Caco-2 (cell line): ENCODE measurements around the gene ULBP1. TPM values are rescaled to one million over a fixed set of nuclear protein-coding genes. Genes with fewer than 3 reads are reported as not detected.

Source experiments
- BruUV-seq: library from RNA; stranded (reverse); fragments of 400-500 nt; replicated peaks from 2 replicates; lab custom pipeline; 2021; lab: Mats Ljungman, UMichigan
- CTCF ChIA-PET: fragments of 300-600 bp; sonication (Branson Sonifier 250); formaldehyde crosslinking; loops from one replicate; lab custom pipeline; 2022; ENCODE audit warnings: antibody characterized with exemption; lab: Charles Lee
- POLR2A ChIA-PET: fragments of 300-600 bp; sonication (Branson Sonifier 250); formaldehyde crosslinking; loops from one replicate; lab custom pipeline; 2022; ENCODE audit warnings: antibody characterized with exemption; lab: Charles Lee
- DNase-seq, 2 experiments: peaks; one replicate each; pipeline versions ENCODE4 v3.0.0 to v3.0.0-alpha.2; 2020 to 2022
- H3K27me3 ChIP-seq: replicated peaks from 2 replicates; pipeline ENCODE4 v1.6.0; 2011; ENCODE audit warnings: low read length; ENCODE audit not compliant: control insufficient read depth, insufficient read depth
- H3K36me3 ChIP-seq: 2 replicates; pipeline ENCODE4 v1.5.1; 2011; ENCODE audit warnings: low read length; ENCODE audit not compliant: control insufficient read depth, insufficient read depth
- H3K4me1 ChIP-seq: fragments of 250-450 bp; sonication (Bioruptor Pico); 2 replicates; pipeline ENCODE4 v1.5.1; 2020; ENCODE audit warnings: mild to moderate bottlenecking
- H3K4me3 ChIP-seq: 2 replicates; pipeline ENCODE4 v1.5.1; 2011; ENCODE audit warnings: low read depth, mild to moderate bottlenecking, control low read depth, low read length
- H3K9me3 ChIP-seq: fragments of 250-450 bp; sonication (Bioruptor Pico); 2 replicates; pipeline ENCODE4 v1.5.1; 2020; ENCODE audit warnings: mild to moderate bottlenecking, moderate library complexity
- H3K27ac Mint-ChIP-seq: one replicate; pipeline ENCODE4 v1.8.0; 2022; ENCODE audit warnings: mixed read lengths; ENCODE audit not compliant: unreplicated experiment
- H3K27me3 Mint-ChIP-seq: one replicate; pipeline ENCODE4 v1.8.0; 2022; ENCODE audit warnings: mixed read lengths; ENCODE audit not compliant: insufficient read depth, unreplicated experiment
- H3K36me3 Mint-ChIP-seq: one replicate; pipeline ENCODE4 v1.8.0; 2022; ENCODE audit warnings: mild to moderate bottlenecking, mixed read lengths; ENCODE audit not compliant: insufficient read depth, unreplicated experiment
- H3K4me1 Mint-ChIP-seq: one replicate; pipeline ENCODE4 v1.8.0; 2022; ENCODE audit warnings: low read depth, mixed read lengths; ENCODE audit not compliant: unreplicated experiment
- H3K4me3 Mint-ChIP-seq: one replicate; pipeline ENCODE4 v1.8.0; 2022; ENCODE audit warnings: mild to moderate bottlenecking, moderate library complexity, mixed read lengths; ENCODE audit not compliant: unreplicated experiment
- H3K9me3 Mint-ChIP-seq: one replicate; pipeline ENCODE4 v1.8.0; 2022; ENCODE audit warnings: mixed read lengths; ENCODE audit not compliant: unreplicated experiment
- intact Hi-C: fragments of 100-400 bp; cut with micrococcal nuclease; formaldehyde crosslinking; loops from one replicate; pipeline ENCODE4 v1.10.0; 2022; ENCODE audit not compliant: unreplicated experiment
- total RNA-seq: library from RNA; stranded (reverse); gene quantifications from 2 replicates; pipeline ENCODE4 v1.2.3, GENCODE V29; 2022
- TF ChIP-seq, protein P1 (sequence below), 2 experiments: fragments of 200-600 bp in 1 of 2; IDR thresholded peaks; 1 replicate in 1 of 2; 2 replicates in 1 of 2; pipeline versions ENCODE4 v1.5.1 to v1.8.0; 2011 to 2022; ENCODE audit warnings: antibody characterized with exemption in 1 of 2, control low read depth in 1 of 2, inconsistent platforms in 1 of 2, low read depth in 1 of 2, low read length in 1 of 2, mild to moderate bottlenecking in 1 of 2, moderate library complexity in 1 of 2; ENCODE audit not compliant: insufficient read depth in 1 of 2, severe bottlenecking in 1 of 2, unreplicated experiment in 1 of 2

The ULBP1 gene
- total RNA-seq, 1 experiment from 2014 or later = 7.7 TPM

DNA sequence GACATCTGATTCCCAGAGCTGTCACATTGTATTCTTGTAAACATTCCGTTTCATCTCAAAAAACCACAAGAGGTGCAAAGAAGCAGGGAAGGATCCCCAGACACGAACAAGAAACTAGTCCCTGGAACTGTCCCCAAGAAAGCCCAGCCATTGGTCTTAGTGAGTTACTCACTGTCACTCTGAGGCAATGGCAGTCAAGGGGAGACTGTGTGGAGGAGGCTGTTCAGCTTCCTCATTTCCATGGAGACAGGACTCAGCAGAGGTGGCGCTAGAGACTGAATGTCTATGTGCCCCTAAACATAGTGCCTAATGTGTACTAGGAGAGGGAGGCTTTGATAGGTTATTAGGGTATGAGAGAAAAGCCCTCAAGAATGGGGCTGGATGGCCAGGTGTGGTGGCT, 11.1 kb downstream of the ULBP1 start:
- H3K4me3 ChIP-seq = no peak overlapping the region
- Mint-ChIP-seq H3K27ac (no peak overlapping the region), H3K36me3 (no peaks in the 10 kb centered on the region), H3K4me1 (no peaks in the 10 kb centered on the region), H3K9me3 (no peaks in the 10 kb centered on the region), H3K27me3 (peaks cover 13% of the 10 kb centered on the region), H3K4me3 (no peak overlapping the region)
- CTCF ChIA-PET = no interaction called here
- no peaks in the 10 kb centered on the region for H3K4me1 ChIP-seq
- H3K9me3 ChIP-seq = no peaks in the 10 kb centered on the region
- DNase-seq = no peak
- intact Hi-C loops = no loop called here
- no peaks in the 10 kb centered on the region for H3K36me3 ChIP-seq
- POLR2A ChIA-PET = no interaction called here
- no TSS peak for BruUV-seq
- TF ChIP-seq, protein P1, sequence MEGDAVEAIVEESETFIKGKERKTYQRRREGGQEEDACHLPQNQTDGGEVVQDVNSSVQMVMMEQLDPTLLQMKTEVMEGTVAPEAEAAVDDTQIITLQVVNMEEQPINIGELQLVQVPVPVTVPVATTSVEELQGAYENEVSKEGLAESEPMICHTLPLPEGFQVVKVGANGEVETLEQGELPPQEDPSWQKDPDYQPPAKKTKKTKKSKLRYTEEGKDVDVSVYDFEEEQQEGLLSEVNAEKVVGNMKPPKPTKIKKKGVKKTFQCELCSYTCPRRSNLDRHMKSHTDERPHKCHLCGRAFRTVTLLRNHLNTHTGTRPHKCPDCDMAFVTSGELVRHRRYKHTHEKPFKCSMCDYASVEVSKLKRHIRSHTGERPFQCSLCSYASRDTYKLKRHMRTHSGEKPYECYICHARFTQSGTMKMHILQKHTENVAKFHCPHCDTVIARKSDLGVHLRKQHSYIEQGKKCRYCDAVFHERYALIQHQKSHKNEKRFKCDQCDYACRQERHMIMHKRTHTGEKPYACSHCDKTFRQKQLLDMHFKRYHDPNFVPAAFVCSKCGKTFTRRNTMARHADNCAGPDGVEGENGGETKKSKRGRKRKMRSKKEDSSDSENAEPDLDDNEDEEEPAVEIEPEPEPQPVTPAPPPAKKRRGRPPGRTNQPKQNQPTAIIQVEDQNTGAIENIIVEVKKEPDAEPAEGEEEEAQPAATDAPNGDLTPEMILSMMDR (IDR thresholded peaks at IDR 0.05; ENCODE audit: insufficient read depth in 1 of 2, low read depth in 1 of 2, low read length in 1 of 2, severe bottlenecking in 1 of 2, unreplicated experiment in 1 of 2) = no peak
- no peaks in the 10 kb centered on the region; the same call in 1 of the 2 replicates for H3K27me3 ChIP-seq

DNA sequence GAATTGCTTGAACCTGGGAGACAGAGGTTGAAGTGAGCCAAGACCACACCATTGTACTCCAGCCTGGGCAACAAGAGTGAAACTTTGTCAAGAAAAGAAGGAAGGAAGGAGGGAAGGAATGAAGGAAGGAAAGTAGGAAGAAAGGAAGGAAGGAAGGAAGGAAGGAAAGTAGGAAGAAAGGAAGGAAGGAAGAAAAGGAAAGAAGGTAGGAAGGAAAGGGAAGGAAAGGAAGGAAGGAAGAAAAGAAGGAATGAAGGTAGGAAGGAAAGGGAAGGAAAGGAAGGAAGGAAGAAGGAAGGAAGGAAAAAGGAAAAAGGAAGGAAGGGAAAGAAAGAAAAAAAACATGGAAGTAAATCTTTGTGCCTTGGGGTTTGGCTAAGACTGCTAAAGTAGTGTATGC, 11.7 kb downstream of the ULBP1 start:
- peaks cover 13% of the 10 kb centered on the region for H3K27me3 Mint-ChIP-seq
- H3K4me1 Mint-ChIP-seq = no peaks in the 10 kb centered on the region
- Histone ChIP-seq H3K9me3 (no peaks in the 10 kb centered on the region), H3K4me1 (no peaks in the 10 kb centered on the region), H3K36me3 (no peaks in the 10 kb centered on the region), H3K4me3 (no peak overlapping the region), H3K27me3 (no peaks in the 10 kb centered on the region; the same call in 1 of the 2 replicates)
- ChIA-PET POLR2A (no interaction called here), CTCF (no interaction called here)
- no peaks in the 10 kb centered on the region for H3K9me3 Mint-ChIP-seq
- no peak overlapping the region for H3K4me3 Mint-ChIP-seq
- H3K36me3 Mint-ChIP-seq = no peaks in the 10 kb centered on the region
- BruUV-seq = no TSS peak
- intact Hi-C loops = no loop called here
- H3K27ac Mint-ChIP-seq = no peak overlapping the region
- TF ChIP-seq, protein P1 (IDR thresholded peaks at IDR 0.05; ENCODE audit: insufficient read depth in 1 of 2, low read depth in 1 of 2, low read length in 1 of 2, severe bottlenecking in 1 of 2, unreplicated experiment in 1 of 2) = no peak
- no peak for DNase-seq

DNA sequence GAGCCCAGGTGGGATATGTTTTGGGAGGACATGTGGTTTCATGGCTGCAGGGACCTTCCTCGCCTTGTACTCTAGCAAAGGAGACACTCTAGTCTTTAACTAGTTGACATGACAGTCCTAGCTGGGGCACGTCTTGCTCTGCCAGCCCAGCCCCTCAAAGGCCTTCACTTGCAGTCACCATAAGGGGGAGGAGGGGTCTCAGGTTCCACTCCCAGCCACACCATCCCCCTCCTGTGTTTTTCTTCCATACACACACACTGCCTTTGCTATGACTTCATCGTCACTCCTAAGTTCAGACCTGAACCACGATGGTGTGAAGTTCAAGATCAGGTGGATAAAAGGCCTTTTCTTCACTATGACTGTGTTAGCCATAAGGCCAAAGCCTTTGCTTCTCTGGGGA, 13.5 kb downstream of the ULBP1 start:
- no peaks in the 10 kb centered on the region for H3K4me1 ChIP-seq
- H3K27ac Mint-ChIP-seq = no peak overlapping the region
- ChIA-PET CTCF (no interaction called here), POLR2A (no interaction called here)
- no TSS peak for BruUV-seq
- H3K27me3 ChIP-seq = no peaks in the 10 kb centered on the region; the same call in 1 of the 2 replicates
- H3K4me1 Mint-ChIP-seq = no peaks in the 10 kb centered on the region
- no peaks in the 10 kb centered on the region for H3K9me3 Mint-ChIP-seq
- TF ChIP-seq, protein P1 (IDR thresholded peaks at IDR 0.05; ENCODE audit: insufficient read depth in 1 of 2, low read depth in 1 of 2, low read length in 1 of 2, severe bottlenecking in 1 of 2, unreplicated experiment in 1 of 2) = no peak
- no peaks in the 10 kb centered on the region for H3K9me3 ChIP-seq
- H3K36me3 ChIP-seq = no peaks in the 10 kb centered on the region
- intact Hi-C loops = no loop called here
- no peak overlapping the region for H3K4me3 Mint-ChIP-seq
- no peak for DNase-seq
- H3K4me3 ChIP-seq = no peak overlapping the region
- H3K27me3 Mint-ChIP-seq = peaks cover 13% of the 10 kb centered on the region
- no peaks in the 10 kb centered on the region for H3K36me3 Mint-ChIP-seq
